ENCODE results near the gene TNNT1.
A peak's percentile ranks its signal among the peaks of the same experiment; 100 is the strongest.
"Not testable (repeated sequence)": the region's sequence is repeated elsewhere in the genome, so short reads cannot be mapped to it uniquely, and the experiment has no call there.

Gene TNNT1

GRCh38 chr19:55166530-55167268, 17.7 kb upstream of the TNNT1 start, which contains the start of gene DNAAF3:
DNAAF3 (minus strand) TSS chr19:55166613; CDS start chr19:55166413, 200 bp downstream.
- peak; percentile 78 for DNase-seq

GRCh38 chr19:55165952-55166529, 17.0 kb upstream of the TNNT1 start:
- peak; percentile 66 for DNase-seq

- no peak for DNase-seq
These were observed 12.7 kb upstream of the TNNT1 start for GRCh38 chr19:55161571-55162322.

- no peak for DNase-seq
These were observed 12.0 kb upstream of the TNNT1 start for GRCh38 chr19:55160986-55161365.

- no peak for DNase-seq
These were observed 11.4 kb upstream of the TNNT1 start for GRCh38 chr19:55160128-55160985.

GRCh38 chr19:55158848-55159749, 10.1 kb upstream of the TNNT1 start:
- no peak for DNase-seq

GRCh38 chr19:55158423-55158822, 9.4 kb upstream of the TNNT1 start:
- DNase-seq, result no peak

- DNase-seq, result no peak
These were observed 8.3 kb upstream of the TNNT1 start, which contains the start of gene TNNI3 for GRCh38 chr19:55157064-55157908. TNNI3 (minus strand) TSS chr19:55157732; CDS start chr19:55157589, 143 bp downstream.

- DNase-seq, result no peak
These were observed 7.4 kb upstream of the TNNT1 start for GRCh38 chr19:55156202-55157063.

GRCh38 chr19:55155784-55156183, 6.8 kb upstream of the TNNT1 start:
- not testable (repeated sequence) for DNase-seq

- DNase-seq, result no peak
These were observed 4.8 kb upstream of the TNNT1 start for GRCh38 chr19:55153652-55154264.

- no peak for DNase-seq
These were observed 3.0 kb upstream of the TNNT1 start for GRCh38 chr19:55152017-55152416.

GRCh38 chr19:55147545-55148251, 1.3 kb downstream of the TNNT1 start:
- DNase-seq, result no peak

- DNase-seq, result no peak
These were observed 2.2 kb downstream of the TNNT1 start for GRCh38 chr19:55146705-55147273.

- DNase-seq, result no peak
These were observed 2.8 kb downstream of the TNNT1 start for GRCh38 chr19:55146078-55146704.

- no peak for DNase-seq
These were observed 3.8 kb downstream of the TNNT1 start for GRCh38 chr19:55145232-55145631.

- DNase-seq, result no peak
These were observed 7.3 kb downstream of the TNNT1 start for GRCh38 chr19:55141696-55142095.

GRCh38 chr19:55137915-55138314, 11.1 kb downstream of the TNNT1 start:
- DNase-seq, result no peak

All from SIG-M5 (cell line).